IMR-90 (cell line): ENCODE results near the gene TSGA10. TPM values are rescaled to one million over a fixed set of nuclear protein-coding genes. Genes with fewer than 3 reads are reported as not detected.

ENCODE experiments used
- ATAC-seq: fragments of 200-7000 bp; cut with Tn5 transposase; 2 replicates; pipeline ENCODE4 v1.9.1; 2020; ENCODE audit warnings: low read depth, mild to moderate bottlenecking, moderate library complexity
- BruUV-seq: library from RNA; stranded (reverse); fragments of 400-500 nt; replicated peaks from 2 replicates; lab custom pipeline; 2021; lab: Mats Ljungman, UMichigan
- CTCF ChIA-PET: fragments of 300-600 bp; formaldehyde crosslinking; extraction: SDS; loops from one replicate; lab custom pipeline; 2021; ENCODE audit warnings: antibody characterized with exemption; lab: Yijun Ruan, JAX
- POLR2A ChIA-PET: fragments of 300-600 bp; sonication (Branson Sonifier 250); formaldehyde crosslinking; loops from one replicate; lab custom pipeline; 2022; ENCODE audit warnings: antibody characterized with exemption; ENCODE audit not compliant: unreplicated experiment; lab: Charles Lee
- DNase-seq: peaks from one replicate; pipeline ENCODE4 v3.0.0; 2013
- H2AFZ ChIP-seq: replicated peaks from 2 replicates; pipeline ENCODE3; 2013; ENCODE audit warnings: low read length, mild to moderate bottlenecking; ENCODE audit not compliant: poor library complexity
- H2AK5ac ChIP-seq: 2 replicates; pipeline ENCODE4 v1.6.1; 2013; ENCODE audit warnings: low read depth, low read length, inconsistent platforms
- H2AK9ac ChIP-seq: replicated peaks from 2 replicates; pipeline ENCODE3; 2013; ENCODE audit warnings: mild to moderate bottlenecking, low read depth, low read length, moderate library complexity; ENCODE audit not compliant: poor library complexity
- H2BK120ac ChIP-seq: 2 replicates; pipeline ENCODE4 v1.6.1; 2013; ENCODE audit warnings: low read depth, low read length, inconsistent platforms
- H2BK15ac ChIP-seq: 3 replicates; pipeline ENCODE4 v1.6.1; 2013; ENCODE audit warnings: low read depth, low read length, inconsistent platforms
- H2BK20ac ChIP-seq: 2 replicates; pipeline ENCODE4 v1.6.1; 2013; ENCODE audit warnings: low read depth, mild to moderate bottlenecking, inconsistent platforms, low read length, moderate library complexity
- H2BK5ac ChIP-seq: 2 replicates; pipeline ENCODE4 v1.6.1; 2013; ENCODE audit warnings: mild to moderate bottlenecking, low read depth, low read length, inconsistent platforms; ENCODE audit not compliant: poor library complexity, severe bottlenecking
- H3K14ac ChIP-seq: replicated peaks from 2 replicates; pipeline ENCODE4 v1.6.1; 2013; ENCODE audit warnings: low read depth, low read length, inconsistent platforms
- H3K18ac ChIP-seq: 2 replicates; pipeline ENCODE4 v1.6.1; 2013; ENCODE audit warnings: low read depth, low read length, control low read depth
- H3K23ac ChIP-seq: 2 replicates; pipeline ENCODE4 v1.6.1; 2013; ENCODE audit warnings: low read depth, low read length, inconsistent platforms
- H3K27ac ChIP-seq: 2 replicates; pipeline ENCODE4 v1.5.1; 2013; ENCODE audit warnings: mild to moderate bottlenecking, control low read depth, low read length; ENCODE audit not compliant: insufficient read depth
- H3K27me3 ChIP-seq: 2 replicates; pipeline ENCODE4 v1.6.1; 2013; ENCODE audit warnings: low read length; ENCODE audit not compliant: control insufficient read depth, insufficient read depth
- H3K36me3 ChIP-seq: 2 replicates; pipeline ENCODE4 v1.6.1; 2013; ENCODE audit warnings: low read length, mixed read lengths; ENCODE audit not compliant: control insufficient read depth, insufficient read depth
- H3K4ac ChIP-seq: 2 replicates; pipeline ENCODE4 v1.6.1; 2013; ENCODE audit warnings: low read depth, low read length, inconsistent platforms
- H3K4me1 ChIP-seq: 2 replicates; pipeline ENCODE4 v1.6.1; 2013; ENCODE audit warnings: low read length, mixed read lengths; ENCODE audit not compliant: control insufficient read depth, insufficient read depth
- H3K4me2 ChIP-seq: 2 replicates; pipeline ENCODE4 v1.6.1; 2013; ENCODE audit warnings: low read depth, mild to moderate bottlenecking, control low read depth, low read length, moderate library complexity
- H3K4me3 ChIP-seq: 2 replicates; pipeline ENCODE4 v1.5.1; 2013; ENCODE audit warnings: low read depth, mild to moderate bottlenecking, control low read depth, low read length, moderate library complexity; ENCODE audit not compliant: insufficient read depth
- H3K56ac ChIP-seq: 2 replicates; pipeline ENCODE4 v1.6.1; 2013; ENCODE audit warnings: low read length, inconsistent platforms; ENCODE audit not compliant: insufficient read depth; ENCODE audit errors: extremely low read depth
- H3K79me1 ChIP-seq, 2 experiments: 2 replicates each; pipeline ENCODE4 v1.6.1; 2013; ENCODE audit warnings: low read length in 2 of 2, inconsistent platforms in 1 of 2, low read depth in 1 of 2
- H3K9ac ChIP-seq: 2 replicates; pipeline ENCODE4 v1.6.1; 2013; ENCODE audit warnings: low read depth, low read length, control low read depth
- H3K9me1 ChIP-seq: 2 replicates; pipeline ENCODE4 v1.6.1; 2013; ENCODE audit warnings: low read length, inconsistent platforms; ENCODE audit not compliant: insufficient read depth
- H3K9me3 ChIP-seq: 2 replicates; pipeline ENCODE4 v1.6.1; 2013; ENCODE audit warnings: low read length; ENCODE audit not compliant: control insufficient read depth, insufficient read depth
- H4K20me1 ChIP-seq: 2 replicates; pipeline ENCODE4 v1.6.1; 2013; ENCODE audit warnings: low read length, inconsistent platforms; ENCODE audit not compliant: insufficient read depth
- H4K5ac ChIP-seq: 2 replicates; pipeline ENCODE4 v1.6.1; 2013; ENCODE audit warnings: mild to moderate bottlenecking, low read depth, low read length, control low read depth
- H4K8ac ChIP-seq, 2 experiments: 2 replicates each; pipeline ENCODE4 v1.6.1; 2013; ENCODE audit warnings: low read depth in 2 of 2, low read length in 2 of 2, control low read depth in 1 of 2, inconsistent platforms in 1 of 2
- H4K91ac ChIP-seq: 2 replicates; pipeline ENCODE4 v1.6.1; 2013; ENCODE audit warnings: low read depth, low read length, inconsistent platforms; ENCODE audit not compliant: insufficient read depth
- BHLHE40 ChIP-seq: fragments of 150-350 bp; IDR thresholded peaks from 2 replicates; pipeline ENCODE4 v1.6.1; 2016; ENCODE audit warnings: mild to moderate bottlenecking, low read depth, low read length
- CEBPB ChIP-seq: IDR thresholded peaks from 2 replicates; pipeline ENCODE4 v1.6.1; 2012; ENCODE audit warnings: low read depth, low read length, improper control_type of control experiment
- CHD1 ChIP-seq: IDR thresholded peaks from 2 replicates; pipeline ENCODE4 v1.6.1; 2012; ENCODE audit warnings: low read depth, low read length, improper control_type of control experiment
- CTCF ChIP-seq: conservative IDR thresholded peaks from 2 replicates; pipeline ENCODE4 v1.5.1; 2012; ENCODE audit warnings: mild to moderate bottlenecking, low read depth, low read length, improper control_type of control experiment
- ELK1 ChIP-seq: fragments of 150-350 bp; IDR thresholded peaks from 2 replicates; pipeline ENCODE4 v1.6.1; 2016; ENCODE audit warnings: low read depth, mild to moderate bottlenecking, low read length, moderate library complexity, borderline replicate concordance
- FOS ChIP-seq: fragments of 150-350 bp; IDR thresholded peaks from 2 replicates; pipeline ENCODE4 v1.6.1; 2016; ENCODE audit warnings: low read depth, low read length
- MAFK ChIP-seq: IDR thresholded peaks from 2 replicates; pipeline ENCODE4 v1.6.1; 2012; ENCODE audit warnings: low read depth, low read length, improper control_type of control experiment
- MAZ ChIP-seq: IDR thresholded peaks from 2 replicates; pipeline ENCODE4 v1.6.1; 2012; ENCODE audit warnings: low read depth, mild to moderate bottlenecking, low read length, improper control_type of control experiment, moderate library complexity, borderline replicate concordance
- MXI1 ChIP-seq: IDR thresholded peaks from 2 replicates; pipeline ENCODE4 v1.6.1; 2012; ENCODE audit warnings: low read depth, mild to moderate bottlenecking, low read length, moderate library complexity, borderline replicate concordance
- NFE2L2 ChIP-seq: fragments of 150-350 bp; IDR thresholded peaks from 2 replicates; pipeline ENCODE4 v1.6.1; 2016; ENCODE audit warnings: low read depth, mild to moderate bottlenecking, low read length
- POLR2A ChIP-seq: IDR thresholded peaks from 2 replicates; pipeline ENCODE4 v1.6.1; 2012; ENCODE audit warnings: mild to moderate bottlenecking, low read depth, low read length
- RAD21 ChIP-seq: IDR thresholded peaks from 2 replicates; pipeline ENCODE4 v1.6.1; 2012; ENCODE audit warnings: low read length, improper control_type of control experiment
- RCOR1 ChIP-seq: IDR thresholded peaks from 2 replicates; pipeline ENCODE4 v1.6.1; 2012; ENCODE audit warnings: mild to moderate bottlenecking, low read length, improper control_type of control experiment; ENCODE audit not compliant: insufficient replicate concordance
- RFX5 ChIP-seq: IDR thresholded peaks from 2 replicates; pipeline ENCODE4 v1.8.0; 2012; ENCODE audit warnings: low read depth, mild to moderate bottlenecking, low read length, moderate library complexity
- SMC3 ChIP-seq: fragments of 150-350 bp; IDR thresholded peaks from 2 replicates; pipeline ENCODE4 v1.6.1; 2016; ENCODE audit warnings: low read depth, mild to moderate bottlenecking, antibody characterized with exemption, low read length, moderate library complexity
- USF2 ChIP-seq: fragments of 150-350 bp; IDR thresholded peaks from 2 replicates; pipeline ENCODE4 v1.6.1; 2017; ENCODE audit warnings: mild to moderate bottlenecking, antibody characterized with exemption, low read length, low read depth
- WGBS, 2 experiments: methylation state at CpG; one replicate each; pipeline versions ENCODE4 v1.1.5 to v1.1.7; 2013; ENCODE audit warnings: missing lambda C conversion rate in 2 of 2; ENCODE audit not compliant: insufficient read length in 1 of 2; ENCODE audit errors: extremely low coverage in 2 of 2; 5-methylcytosine and 5-hydroxymethylcytosine counted together
- dilution Hi-C: fragments of 300-500 bp; cut with HindIII; formaldehyde crosslinking; loops from one replicate; pipeline ENCODE4 v1.14.3; 2018; ENCODE audit warnings: low sequenced_read_pairs; ENCODE audit not compliant: unreplicated experiment
- in situ Hi-C: fragments of 300-500 bp; cut with MboI; formaldehyde crosslinking; loops from 3 replicates; pipeline ENCODE4 v1.14.3; 2019; ENCODE audit warnings: low sequenced_read_pairs, inconsistent platforms, mixed read lengths
- intact Hi-C: fragments of 100-400 bp; cut with micrococcal nuclease; formaldehyde crosslinking; loops from 2 replicates; pipeline ENCODE4 v1.10.0; 2022
- polyA plus RNA-seq, 3 experiments: library from polyadenylated mRNA; depleted of rRNA; stranded (reverse); fragments of >200 nt; gene quantifications; 2 replicates each; pipeline ENCODE4 v1.2.3, GENCODE V29; 2012; ENCODE audit warnings: low replicate concordance in 1 of 3
- total RNA-seq: library from RNA; depleted of rRNA; stranded (reverse); fragments of >200 nt; gene quantifications from 2 replicates; pipeline ENCODE4 v1.2.3, GENCODE V29; 2012

TSGA10 gene
- total and polyA plus RNA-seq, 2 of the 4 experiments (the other 2 are of a cell fraction): 0.32 to 0.54 TPM

GRCh38 chr2:99159594-99159993 is 4.9 kb upstream of the TSGA10 start:
- no peak overlapping the region for H2AK5ac ChIP-seq
- no peak for ATAC-seq
- no peak overlapping the region for H2BK15ac ChIP-seq
- no peak overlapping the region for H2AK9ac ChIP-seq
- H2BK5ac ChIP-seq: no peak overlapping the region
- peaks cover 1% of the 10 kb centered on the region; the same call in 1 of the 2 replicates for H3K4me1 ChIP-seq
- WGBS, 2 experiments: no CpG with 5 or more reads among the region's 4 CpGs
- H3K79me1 ChIP-seq: peaks cover 10 to 12% of the 10 kb centered on the region in 2 experiments
- ChIA-PET CTCF (no interaction called here), POLR2A (no interaction called here)
- no peak overlapping the region for H3K23ac ChIP-seq
- no peak overlapping the region for H3K9ac ChIP-seq
- no peak overlapping the region for H4K8ac ChIP-seq
- DNase-seq: no peak
- no peak overlapping the region for H3K18ac ChIP-seq
- H3K9me1 ChIP-seq: no peaks in the 10 kb centered on the region
- no peak overlapping the region for H2BK120ac ChIP-seq
- no peak overlapping the region for H4K91ac ChIP-seq
- no peak overlapping the region for H3K56ac ChIP-seq
- H3K27ac ChIP-seq: no peak overlapping the region
- dilution Hi-C loops (no loop called here), intact Hi-C loops (no loop called here), in situ Hi-C loops (loop anchor here (25.0 kb wide), 1 partner anchor 1103 kb away; no protein-coding TSS in a partner anchor)
- H3K4me3 ChIP-seq: no peak overlapping the region
- no peak overlapping the region for H3K4ac ChIP-seq
- H2AFZ ChIP-seq: no peak overlapping the region
- no TSS peak for BruUV-seq
- TF ChIP-seq CTCF (no peak), CEBPB (no peak), ELK1 (no peak), RFX5 (no peak), RAD21 (no peak), RCOR1 (no peak), MAFK (no peak), FOS (no peak), CHD1 (no peak), SMC3 (no peak), MXI1 (no peak), BHLHE40 (no peak), USF2 (no peak), POLR2A (no peak), NFE2L2 (no peak), MAZ (no peak)
- no peaks in the 10 kb centered on the region for H4K20me1 ChIP-seq
- H3K14ac ChIP-seq: no peak overlapping the region
- H2BK20ac ChIP-seq: no peak overlapping the region
- H4K5ac ChIP-seq: no peak overlapping the region
- no peaks in the 10 kb centered on the region for H3K9me3 ChIP-seq
- H3K4me2 ChIP-seq: no peak overlapping the region
- H3K36me3 ChIP-seq: no peaks in the 10 kb centered on the region
- H3K27me3 ChIP-seq: no peaks in the 10 kb centered on the region
